VCaP (cell line): Measurements from ENCODE around the gene PCNX2.

Source experiments
- H3K27ac ChIP-seq: fragments of 450-650 bp; 2 replicates; pipeline ENCODE4 v1.5.1; 2017
- CTCF ChIP-seq: fragments of 450-650 bp; conservative IDR thresholded peaks from 2 replicates; pipeline ENCODE4 v1.5.1; 2017; ENCODE audit warnings: mild to moderate bottlenecking, moderate library complexity

PCNX2 gene

GRCh38 chr1:232979558-232979957, 316.0 kb downstream of the PCNX2 start:
- TF ChIP-seq CTCF, result no peak
- no peak overlapping the region for H3K27ac ChIP-seq

GRCh38 chr1:232978815-232979214, 316.7 kb downstream of the PCNX2 start:
- no peak overlapping the region for H3K27ac ChIP-seq
- no peak for TF ChIP-seq CTCF

- no peak overlapping the region for H3K27ac ChIP-seq
- no peak for TF ChIP-seq CTCF
Measured at GRCh38 chr1:232978091-232978634, 317.4 kb downstream of the PCNX2 start.

- H3K27ac ChIP-seq, result no peak overlapping the region
- no peak for TF ChIP-seq CTCF
Measured at GRCh38 chr1:232974971-232975370, 320.6 kb downstream of the PCNX2 start.

- no peak overlapping the region for H3K27ac ChIP-seq
- no peak for TF ChIP-seq CTCF
Measured at GRCh38 chr1:232973652-232974611, 321.6 kb downstream of the PCNX2 start.

GRCh38 chr1:232970508-232970907, 325.0 kb downstream of the PCNX2 start:
- TF ChIP-seq CTCF, result no peak
- H3K27ac ChIP-seq, result no peak overlapping the region

- TF ChIP-seq CTCF, result no peak
- no peak overlapping the region for H3K27ac ChIP-seq
Measured at GRCh38 chr1:232969799-232970198, 325.7 kb downstream of the PCNX2 start.
